GM03348 (cell line): ENCODE measurements around the gene NAT10.
"Not testable (repeated sequence)": the region's sequence is repeated elsewhere in the genome, so short reads cannot be mapped to it uniquely, and the experiment has no call there.

ENCODE experiments used
- DNase-seq: peaks from one replicate; pipeline ENCODE4 v3.0.0; 2012; ENCODE audit warnings: low spot score

Gene NAT10

DNA sequence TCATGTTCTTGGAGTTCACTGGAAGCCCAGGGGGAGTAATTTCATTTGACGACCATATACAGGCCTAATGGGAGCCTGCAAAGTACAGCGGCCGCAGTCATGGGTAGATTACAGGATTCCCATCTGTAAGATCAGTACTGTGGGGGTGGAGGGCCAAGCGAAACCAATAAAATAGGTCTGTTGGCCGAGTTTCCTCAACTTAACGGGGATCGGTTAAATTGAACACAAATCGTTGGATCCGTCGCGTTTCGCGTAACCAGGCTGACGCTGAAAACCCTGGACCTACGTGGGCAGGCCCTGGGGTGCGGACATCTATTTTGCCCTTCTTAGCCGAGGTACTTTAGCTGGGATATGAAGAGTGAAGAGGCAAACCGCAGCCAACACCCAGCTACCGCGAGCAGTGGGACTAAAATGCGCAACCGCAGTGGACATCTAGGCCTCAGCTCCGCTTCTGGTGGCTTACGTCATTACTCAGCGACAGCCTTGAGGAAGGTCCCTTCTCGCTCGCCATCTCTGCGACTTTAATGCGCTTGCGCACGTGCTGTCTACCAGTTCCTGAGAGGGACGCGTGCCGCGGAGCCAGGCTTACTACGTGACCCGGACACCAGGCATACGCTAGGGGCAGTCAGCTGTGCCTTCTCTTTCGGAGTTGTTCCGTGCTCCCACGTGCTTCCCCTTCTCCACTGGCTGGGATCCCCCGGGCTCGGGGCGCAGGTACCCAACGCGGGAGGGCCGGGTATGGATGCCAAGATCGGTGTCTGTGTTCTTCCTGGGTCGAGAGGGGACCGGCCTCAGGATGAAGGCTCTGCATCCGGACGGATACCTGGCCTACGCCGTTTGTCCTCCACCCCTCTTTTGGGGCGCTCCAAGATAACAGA lies at the start of gene NAT10:
TSS of gene NAT10 (plus strand) at position 551 of the 878 bp plus-strand sequence. CDS start 2,597 bp downstream, outside the sequence.
- DNase-seq: peak; percentile 97

DNA sequence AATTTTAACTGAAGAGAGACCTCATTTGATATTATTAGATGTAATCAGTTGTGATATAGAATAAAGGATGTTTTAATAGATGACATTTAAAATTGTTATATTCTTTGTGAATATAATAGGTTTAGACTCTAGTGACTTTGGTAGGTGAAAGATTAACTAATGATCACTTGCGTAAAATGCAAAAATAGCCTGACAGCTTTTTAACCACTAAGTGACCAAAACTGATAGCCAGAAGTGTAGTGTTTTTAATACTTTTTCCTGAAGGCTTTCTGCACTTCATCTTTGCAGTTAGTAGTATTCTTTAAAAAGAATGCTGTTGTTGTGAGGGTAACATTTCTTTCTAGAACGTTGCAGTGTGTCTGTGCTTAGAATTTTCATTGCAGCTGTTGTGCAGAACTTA lies 48.8 kb upstream of the NAT10 start:
- no peak for DNase-seq

DNA sequence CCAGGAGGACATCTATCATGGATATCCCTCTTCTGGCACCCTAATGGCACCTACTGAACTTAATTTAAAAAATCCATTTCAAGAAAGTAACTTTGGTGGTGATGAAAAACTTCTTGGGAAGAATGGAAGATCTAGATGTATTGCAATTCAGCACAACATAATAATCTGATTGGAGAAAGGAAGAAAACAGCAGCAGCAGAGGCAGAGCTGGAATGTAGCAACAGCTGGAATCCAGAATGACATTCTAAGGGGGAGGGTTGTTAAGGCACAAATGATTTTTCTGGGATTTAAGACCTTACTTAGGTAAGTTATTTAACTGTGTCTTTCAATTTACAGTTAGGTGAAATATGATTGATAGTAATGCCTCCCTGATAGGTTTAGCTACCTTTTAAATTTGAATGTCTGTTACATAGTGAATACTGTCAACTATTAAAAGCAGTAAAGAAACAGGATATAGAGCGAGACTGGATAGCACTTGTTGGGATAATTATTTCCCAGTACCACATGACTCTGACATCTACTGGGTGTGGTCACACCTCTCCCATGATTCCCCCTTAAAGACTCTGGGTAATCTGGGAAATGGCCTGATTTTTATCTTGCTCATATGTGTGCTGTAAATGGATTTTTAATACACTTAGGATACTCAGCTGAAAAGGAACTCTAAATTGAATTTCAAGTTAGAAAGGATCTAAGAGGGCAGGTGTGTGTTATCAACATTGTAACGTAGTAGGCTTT lies 42.2 kb upstream of the NAT10 start:
- DNase-seq: peak; percentile 32

DNA sequence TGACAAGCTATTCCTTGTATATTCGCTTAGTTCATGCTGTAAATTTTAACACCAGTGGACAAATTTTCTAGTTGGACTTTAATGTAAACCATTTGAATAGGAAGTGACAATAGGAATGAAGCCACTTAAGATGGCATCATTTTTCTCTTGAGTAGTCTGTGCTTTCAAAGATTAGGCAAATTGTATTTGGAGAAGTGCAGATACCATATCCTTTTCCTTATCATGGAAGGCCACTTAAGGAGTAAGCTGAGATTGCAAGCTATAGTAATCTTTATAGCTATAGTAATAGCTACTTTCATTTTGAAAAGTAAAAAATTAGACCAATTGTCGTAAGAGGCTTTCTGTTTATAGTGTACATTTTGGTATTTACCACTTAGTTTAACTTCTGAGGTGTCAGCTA lies 41.1 kb upstream of the NAT10 start:
- DNase-seq: no peak

DNA sequence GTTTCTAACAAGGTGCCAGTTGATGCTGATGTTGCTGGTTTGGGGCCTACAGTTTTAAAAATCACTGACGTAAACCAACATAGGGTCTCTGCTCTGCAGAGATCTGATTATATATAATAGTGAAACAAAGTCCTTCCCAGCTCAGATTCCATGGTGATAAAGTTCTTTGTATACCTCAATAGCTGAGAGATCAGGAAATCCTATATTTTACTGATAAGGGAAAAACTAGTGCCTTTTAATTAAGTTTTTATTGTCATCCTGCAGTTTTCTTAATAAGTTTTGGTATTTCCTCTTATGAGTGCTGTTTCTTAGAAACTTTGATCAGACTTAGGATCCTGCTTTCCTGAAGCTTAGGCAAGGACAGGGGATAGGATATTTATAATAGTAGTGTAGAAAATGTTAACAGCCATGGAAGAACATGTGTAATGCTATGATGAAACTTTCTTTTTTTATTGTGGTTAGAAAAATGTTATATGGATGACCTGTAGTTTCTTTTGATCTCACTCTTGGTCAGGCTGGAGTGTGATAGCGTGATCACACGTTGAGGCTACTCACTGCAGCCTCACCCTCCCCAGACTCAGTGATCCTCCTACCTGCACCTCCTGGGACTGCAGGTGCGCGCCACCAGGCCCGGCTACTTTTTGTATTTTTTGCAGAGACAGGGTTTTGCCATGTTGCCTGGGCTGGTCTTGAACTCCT lies 39.8 kb upstream of the NAT10 start:
- DNase-seq: no peak

DNA sequence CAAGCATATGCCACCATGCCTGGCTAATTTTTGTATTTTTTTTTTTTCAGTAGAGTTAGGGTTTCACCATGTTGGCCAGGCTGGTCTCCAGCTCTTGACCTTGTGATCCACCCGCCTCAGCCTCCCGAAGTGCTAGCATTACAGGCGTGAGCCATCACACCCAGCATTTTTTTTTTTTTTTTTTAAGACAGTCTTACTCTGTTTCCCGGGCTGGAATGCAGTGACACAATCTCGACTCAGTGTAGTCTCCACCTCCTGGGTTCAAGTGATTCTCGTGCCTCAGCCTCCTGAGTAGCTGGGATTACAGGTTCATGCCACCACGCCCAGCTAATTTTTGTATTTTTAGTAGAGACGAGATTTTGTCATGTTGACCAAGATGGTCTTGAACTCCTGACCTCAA lies 38.7 kb upstream of the NAT10 start:
- not testable (repeated sequence) for DNase-seq

DNA sequence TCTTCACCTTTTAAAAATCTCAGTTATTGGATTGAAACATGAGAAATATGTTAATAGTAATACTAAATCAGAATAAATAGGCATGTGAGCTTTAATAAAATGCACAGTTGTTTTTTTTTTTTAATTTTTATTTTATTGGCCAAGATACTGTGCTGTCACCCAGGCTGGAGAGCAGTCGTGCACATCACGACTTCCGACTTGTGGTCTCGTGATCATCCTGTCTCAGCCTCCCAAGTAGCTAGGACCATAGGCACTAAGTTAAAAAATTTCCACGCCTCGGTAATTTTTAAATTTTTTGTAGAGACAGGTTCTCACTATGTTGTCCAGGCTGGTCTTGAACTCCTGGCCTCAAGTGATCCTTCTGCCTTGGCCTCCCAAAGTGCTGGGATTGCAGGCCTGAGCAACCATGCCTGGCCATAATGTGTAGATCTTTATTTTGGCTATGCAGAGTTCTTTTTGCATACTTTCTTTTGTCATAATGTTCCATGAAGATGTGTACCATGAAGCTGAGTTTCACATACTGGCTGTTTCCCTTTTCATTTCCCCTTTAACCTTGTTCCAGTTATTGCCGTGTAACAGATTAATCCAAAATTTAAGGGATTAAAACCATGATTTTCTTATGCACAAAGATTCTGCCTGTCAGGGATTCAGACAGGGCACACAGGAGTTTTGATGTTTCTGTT lies 37.9 kb upstream of the NAT10 start:
- no peak for DNase-seq

DNA sequence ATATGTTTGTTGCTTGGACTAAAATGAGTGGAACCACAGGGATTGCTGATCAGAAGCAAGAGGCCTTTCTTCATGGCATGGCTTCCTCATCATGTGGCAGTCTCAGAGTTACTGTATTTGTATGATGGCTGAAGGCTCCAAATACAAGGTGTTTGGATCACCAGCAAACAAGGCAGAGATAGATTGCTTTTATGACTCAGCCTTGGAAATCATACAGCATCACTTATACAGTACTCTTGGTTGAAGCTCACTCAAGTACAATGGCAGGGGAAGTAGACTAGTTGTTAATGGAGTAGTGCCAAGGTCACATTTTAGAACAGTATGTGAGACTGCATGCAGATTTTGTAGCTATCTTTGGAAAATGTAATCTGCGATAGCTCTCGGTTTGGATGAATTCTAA lies 37.3 kb upstream of the NAT10 start:
- DNase-seq: no peak

DNA sequence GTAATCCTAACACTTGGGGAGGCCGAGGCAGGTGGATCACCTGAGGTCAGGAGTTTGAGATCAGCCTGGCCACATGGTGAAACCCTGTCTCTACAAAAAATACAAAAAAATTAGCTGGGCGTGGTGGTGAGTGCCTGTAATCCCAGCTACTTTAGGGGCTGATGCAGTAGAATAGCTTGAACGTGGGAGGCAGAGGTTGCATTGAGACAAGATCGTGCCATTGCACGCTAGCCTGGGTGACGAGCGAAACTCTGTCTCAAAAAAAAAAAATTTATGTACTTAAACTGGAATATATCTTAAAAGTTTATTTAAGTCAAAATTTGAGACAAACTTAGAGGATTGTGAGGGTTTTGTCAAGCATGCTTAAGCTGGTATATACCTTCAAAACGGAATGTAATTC lies 34.1 kb upstream of the NAT10 start:
- DNase-seq: not testable (repeated sequence)

DNA sequence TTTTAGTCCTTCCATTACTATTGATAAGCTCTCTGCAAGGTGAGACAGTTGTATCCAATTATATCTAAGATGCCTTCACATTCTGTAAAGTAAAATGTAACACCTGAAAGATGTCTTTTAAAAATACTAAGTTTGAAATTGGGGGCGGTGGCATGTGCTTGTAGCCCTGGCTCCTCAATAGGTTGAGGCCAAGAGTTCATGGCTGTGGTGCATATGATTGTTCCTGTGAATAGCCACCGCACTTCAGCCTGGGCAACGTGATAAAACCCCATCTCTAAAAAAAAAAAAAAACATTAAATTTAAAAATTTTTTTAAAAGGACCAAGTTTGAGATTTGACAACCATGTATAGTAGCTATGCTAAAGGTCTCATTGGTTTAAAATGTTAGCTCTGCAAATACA lies 33.4 kb upstream of the NAT10 start:
- no peak for DNase-seq

DNA sequence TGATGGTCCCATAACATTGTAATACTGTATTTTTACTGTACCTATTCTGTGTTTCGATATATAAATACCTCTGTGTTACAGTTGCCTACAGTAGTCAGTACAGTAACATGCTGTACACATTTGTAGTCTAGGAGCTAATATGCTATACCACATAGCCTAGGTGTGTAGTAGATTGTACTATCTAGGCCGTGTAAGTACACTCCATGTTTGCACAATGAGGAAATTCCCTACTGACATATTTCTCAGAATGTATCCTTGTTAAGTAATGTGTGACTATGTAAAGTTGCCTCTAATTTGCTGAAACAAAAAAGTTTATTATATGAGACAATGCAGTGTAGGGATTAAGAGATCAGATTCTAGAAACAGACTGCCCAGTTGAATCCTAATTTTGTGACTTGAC lies 32.6 kb upstream of the NAT10 start:
- no peak for DNase-seq

DNA sequence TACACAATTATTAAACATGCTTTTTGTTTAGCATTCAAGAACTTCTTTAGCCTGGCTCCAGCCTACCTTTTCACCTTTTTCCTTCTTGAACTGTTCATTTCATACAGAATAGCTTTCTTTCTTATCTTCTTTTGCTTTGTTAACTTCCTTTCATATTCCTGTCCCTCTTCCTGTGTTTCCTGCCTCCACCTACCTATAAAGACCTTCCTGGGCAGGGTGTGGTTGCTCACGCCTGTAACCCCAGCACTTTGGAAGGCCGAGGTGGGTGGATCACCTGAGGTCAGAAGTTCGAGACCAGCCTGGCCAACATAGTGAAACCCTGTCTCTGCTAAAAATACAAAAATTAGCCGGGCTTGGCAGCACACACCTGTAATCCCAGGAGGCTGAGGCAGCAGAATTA lies 31.0 kb upstream of the NAT10 start:
- DNase-seq: no peak

DNA sequence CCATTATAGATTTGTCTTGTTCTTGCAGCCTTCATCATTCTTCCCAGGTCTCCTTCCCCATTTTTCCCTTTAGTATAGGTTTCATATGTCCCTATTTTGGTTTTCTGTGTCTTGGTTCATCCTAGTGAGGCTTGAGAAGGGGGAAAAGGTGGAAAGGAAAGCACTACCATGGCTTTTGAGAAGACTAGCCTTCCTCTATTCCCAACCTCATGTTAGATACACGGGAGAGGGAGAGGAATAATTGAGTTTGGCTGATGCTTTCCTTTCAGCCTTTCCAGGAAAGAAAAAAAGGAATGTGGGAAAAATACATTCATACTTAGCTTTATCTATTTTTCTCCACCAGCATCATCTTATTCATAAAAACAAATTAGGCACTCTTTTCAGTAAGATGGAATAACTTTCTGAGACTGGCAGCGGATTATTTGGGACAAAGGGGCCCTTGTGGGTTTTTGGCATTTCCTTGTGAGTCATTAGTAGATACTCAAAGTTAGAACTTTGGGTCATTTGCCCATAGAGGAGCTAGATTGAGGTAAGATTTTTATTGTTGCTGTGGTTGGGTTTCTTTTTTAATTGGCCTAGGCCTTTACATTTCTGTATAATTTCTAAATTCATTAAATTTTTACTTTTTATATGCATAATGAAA lies 30.1 kb upstream of the NAT10 start:
- DNase-seq: peak; percentile 66

DNA sequence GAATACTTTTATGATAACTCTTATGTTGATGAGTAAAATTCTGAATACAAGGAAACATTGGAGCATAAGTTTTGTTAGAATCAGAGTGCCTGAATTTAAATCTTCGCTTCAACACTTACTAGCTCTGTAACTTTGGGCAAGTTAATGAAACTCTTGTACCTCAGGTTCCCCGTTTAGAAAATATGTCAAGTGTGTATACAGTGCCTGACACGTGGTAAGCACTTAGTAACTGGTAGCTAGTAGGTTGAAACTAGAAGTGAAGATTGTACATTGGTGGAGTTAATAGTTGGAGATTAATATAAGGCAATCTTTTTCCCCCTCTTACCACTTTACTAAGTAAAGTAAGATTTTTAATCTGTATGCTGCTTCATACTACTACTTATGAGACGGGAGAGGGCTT lies 24.8 kb upstream of the NAT10 start:
- no peak for DNase-seq

DNA sequence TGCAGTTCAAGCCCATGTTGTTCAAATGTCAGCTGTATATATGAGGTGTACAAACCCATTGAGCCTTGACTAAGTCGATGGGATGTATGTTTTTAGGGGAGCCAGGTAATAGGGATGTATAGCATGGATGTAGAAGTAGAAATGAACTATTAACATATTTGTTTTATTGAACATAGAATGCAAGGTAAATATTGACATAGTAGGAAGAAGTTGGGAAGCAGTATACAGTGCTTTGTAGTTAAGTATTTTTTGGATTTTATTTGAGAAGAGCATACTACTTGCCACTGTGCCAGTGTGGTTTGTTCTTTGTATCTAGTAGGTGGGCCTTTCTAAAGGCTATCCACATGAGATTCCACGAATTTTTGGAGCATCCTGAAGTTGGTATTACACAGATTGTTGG lies 20.8 kb upstream of the NAT10 start:
- DNase-seq: no peak

DNA sequence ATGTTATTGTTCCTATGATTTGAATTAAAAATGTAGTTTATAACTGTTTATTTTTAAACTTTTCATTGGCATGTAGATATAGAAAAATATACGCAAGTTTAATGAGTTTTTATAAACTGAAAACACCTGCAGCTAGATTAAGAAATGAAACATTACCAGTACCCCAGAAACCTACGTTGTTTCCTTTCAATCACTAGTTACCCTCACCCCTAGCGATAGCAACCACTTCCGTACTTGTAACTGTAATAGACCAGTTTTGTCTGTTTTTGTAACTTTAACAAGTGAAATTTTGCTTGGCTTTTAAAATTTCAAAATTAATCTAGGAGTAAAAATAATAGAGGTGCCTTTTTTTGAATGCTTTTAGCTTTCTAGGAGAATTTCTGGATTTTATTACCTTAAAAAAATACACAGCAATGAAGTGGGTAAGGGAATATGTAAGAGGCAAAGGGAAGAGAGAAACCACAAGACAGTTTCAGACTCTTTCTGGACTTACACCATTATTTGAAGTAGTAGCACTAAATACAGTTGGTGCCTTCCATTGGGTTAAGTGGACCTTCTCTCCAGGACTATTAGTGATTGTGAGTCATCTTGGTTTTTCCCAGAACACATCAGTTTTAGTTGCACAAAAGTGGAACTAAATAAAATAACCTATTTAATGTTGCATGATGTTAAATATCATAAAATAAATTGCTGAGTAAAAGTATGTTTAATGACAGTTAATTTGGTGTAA lies 18.7 kb upstream of the NAT10 start:
- no peak for DNase-seq

DNA sequence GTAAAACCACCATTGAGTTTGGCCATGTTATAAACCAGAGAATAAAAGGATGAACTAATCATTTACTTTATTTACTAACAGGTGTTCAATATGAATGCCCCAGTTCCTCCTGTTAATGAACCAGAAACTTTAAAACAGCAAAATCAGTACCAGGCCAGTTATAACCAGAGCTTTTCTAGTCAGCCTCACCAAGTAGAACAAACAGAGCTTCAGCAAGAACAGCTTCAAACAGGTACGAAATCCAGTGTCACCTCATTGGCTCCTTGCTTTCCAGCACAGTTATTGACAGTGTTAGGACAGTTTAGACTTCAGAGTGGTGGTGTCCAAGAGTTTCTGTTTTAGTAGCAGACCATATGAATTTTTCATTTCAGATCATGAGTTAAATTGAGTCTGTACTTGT lies 13.6 kb upstream of the NAT10 start:
- no peak for DNase-seq

DNA sequence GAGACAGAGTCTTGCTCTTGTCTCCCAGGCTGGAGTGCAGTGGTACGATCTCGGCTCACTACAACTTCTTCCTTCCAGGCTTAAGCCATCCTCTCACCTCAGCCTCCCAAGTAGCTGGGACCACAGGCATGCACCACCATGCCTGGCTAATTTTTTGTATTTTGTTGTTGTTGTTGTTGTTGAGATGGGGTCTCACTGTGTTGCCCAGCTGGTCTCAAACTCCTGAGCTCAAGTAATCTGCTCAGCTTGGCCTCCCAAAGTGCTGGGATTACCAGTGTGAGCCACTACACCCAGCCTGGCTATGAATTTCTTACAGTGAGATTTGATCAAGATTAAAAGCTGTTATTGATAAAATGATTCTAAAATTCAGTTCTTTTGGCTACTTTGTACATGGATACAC lies 10.5 kb upstream of the NAT10 start:
- DNase-seq: not testable (repeated sequence)

DNA sequence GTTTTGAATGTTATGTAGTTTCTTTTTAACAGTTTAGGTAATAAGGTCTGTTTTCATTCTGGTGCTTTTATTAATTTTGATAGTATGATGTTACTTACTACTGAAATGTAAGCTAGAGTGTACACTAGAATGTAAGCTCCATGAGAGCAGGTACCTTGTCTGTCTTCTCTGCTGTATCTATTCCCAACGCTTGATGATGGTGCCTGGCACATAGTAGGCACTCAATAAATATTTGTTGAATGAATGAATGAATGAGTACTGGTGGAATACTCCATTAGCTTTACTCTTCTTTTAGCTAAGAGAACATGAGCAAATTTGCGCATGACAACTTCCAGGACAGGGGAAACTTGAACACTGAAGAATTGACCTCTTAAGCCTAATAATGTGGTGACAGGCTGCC lies 6.6 kb upstream of the NAT10 start:
- DNase-seq: no peak

DNA sequence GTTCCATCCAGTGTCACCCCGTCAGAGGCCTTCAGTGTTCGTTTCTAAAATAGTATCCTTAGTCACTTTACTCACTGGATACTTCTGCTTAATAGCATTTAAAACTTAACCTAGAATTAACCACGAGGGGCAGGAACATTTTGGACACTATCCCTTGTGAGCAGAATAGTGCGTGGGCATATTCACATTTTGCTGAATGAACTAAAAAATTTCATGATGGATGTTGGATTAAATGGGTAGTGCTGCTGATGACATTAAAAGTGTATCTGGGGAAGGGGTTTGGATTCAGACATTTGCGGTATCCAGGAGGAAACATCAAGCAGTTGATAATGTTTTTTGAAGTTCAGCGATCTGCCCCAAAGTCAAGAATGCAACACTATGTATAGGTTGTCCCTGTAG lies 750 bp upstream of the NAT10 start:
- no peak for DNase-seq

DNA sequence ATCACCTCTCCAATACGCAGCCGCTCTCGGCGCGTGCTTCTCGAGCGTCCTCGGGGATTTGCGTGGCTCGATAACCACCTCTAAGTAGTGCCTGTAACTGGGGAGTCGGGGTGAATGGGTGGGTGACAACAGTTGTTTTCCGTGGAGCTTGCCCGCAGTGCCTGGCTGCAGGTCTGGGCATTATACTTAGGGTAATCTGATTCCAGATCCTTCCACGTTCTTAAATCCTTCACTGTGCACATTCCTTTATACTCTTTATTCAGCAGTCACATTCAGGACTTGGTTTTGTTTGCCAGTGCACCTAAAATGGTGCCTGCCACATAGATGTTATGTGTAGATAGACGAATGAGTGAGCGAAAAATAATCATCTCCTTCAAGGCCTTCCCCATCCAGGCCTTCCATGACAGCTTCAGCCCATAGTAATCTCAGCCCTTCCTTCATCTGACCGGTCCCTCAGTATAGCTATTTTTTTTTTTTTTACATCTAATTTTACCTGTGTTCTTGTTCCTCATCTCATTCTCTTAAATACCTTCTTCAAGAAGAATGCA lies 602 bp downstream of the NAT10 start:
- no peak for DNase-seq
